ENCODE data around the gene EMP1. TPM values are rescaled to one million over a fixed set of nuclear protein-coding genes. Genes with fewer than 3 reads are reported as not detected.

EMP1 gene
- total RNA-seq, 1 donor from 2014 or later: 226 TPM

DNA sequence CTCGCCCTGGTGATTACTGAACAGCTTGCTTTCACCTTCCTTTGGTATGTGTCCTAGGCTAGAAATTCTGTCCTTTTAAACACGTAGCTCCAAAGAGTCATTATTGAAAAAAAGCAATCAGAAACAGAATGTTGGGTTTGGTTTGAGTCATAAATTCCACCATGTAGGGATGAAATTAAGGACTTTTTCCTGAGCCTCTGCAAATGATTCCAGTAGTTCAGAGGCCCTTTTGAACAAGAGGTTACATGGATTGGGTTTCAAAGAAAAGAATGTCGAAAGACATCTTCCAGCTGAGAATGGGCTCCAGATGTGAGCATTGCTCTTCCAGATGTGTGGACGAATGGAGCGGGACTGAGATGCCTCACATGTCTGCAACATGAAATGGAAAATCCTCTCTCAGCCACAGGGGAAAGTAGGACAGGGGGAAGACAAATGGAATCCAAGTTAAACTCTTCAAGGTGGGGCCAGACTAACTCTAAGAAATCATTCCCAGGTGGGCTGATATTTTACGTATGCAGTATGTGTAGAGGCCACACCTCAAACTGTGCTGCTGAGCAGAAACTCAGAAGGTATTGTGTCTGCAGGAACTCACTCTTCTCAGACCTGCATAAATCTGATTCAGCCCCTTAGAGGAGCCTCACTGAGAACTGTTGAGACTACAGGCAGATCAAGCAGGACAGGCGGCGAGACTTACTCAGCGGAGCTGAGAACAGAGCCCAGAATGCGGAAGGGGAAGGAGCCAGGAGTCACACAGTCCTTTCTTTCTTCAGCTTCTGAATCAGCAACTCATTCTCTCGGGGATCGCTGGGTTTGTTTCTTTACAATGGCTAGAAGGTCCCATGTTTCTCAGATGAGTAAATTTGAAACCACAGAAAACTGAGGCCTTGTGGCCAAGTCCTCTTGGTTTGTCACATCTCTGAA, 23.3 kb upstream of the EMP1 start:
- peak; percentile 93 for DNase-seq

DNA sequence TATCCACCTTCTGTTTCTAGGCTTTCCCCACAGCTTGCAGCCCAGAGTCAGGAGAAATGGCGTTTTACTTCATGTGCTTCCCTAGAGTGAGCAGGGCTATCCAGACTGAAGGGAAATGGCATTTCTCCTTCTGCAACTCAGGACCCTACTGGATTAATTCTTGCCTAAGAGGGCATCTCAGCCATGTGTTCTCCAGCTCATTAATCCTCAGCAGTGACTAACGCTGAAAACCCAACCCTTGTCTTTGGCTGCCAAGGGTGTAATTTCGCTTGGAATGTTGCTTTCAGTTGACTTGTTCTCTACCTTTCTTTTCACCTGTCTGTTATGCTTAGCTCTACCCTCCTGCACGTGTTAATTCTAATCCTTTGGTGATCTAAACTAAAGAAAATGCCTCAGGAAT, 21.0 kb upstream of the EMP1 start:
- peak; percentile 22 for DNase-seq

DNA sequence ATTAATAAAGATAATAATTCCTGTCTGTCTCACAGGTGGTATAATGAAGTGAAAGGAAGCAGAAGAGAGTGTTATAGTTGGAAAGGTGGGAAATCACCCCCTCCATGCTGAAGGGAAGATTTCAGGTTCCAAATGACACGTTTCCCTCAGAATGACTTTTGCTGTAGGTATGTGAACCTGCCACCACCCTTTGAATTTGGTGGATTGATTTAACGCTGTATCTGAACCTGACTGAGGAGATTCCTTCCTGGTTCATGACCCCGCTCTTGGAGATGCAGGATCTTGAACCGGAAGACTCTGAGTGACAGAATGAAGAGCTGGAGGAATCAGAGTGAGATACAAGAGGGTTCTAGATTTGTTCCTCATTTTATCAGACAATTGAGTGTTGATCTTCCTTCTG, 20.3 kb upstream of the EMP1 start:
- no peak for DNase-seq

DNA sequence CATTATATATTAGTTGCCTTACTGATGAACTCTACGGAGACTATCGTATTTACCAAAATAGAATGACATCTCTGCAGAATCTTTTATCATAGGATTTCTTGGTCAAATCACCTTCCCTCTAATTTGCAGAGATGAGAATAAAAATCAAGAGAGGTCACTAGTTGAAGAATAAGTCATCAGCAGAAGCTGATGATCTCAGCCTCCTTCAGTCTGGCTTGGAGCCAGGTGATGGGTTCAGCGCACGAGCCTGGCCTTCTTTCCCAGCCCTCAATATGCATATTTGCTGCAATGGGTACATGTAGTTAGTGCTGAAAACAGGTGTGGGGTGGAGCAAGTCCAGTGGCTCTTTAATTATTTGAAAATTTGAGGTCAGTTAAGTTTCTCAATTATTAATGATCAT, 19.2 kb upstream of the EMP1 start:
- DNase-seq: no peak

DNA sequence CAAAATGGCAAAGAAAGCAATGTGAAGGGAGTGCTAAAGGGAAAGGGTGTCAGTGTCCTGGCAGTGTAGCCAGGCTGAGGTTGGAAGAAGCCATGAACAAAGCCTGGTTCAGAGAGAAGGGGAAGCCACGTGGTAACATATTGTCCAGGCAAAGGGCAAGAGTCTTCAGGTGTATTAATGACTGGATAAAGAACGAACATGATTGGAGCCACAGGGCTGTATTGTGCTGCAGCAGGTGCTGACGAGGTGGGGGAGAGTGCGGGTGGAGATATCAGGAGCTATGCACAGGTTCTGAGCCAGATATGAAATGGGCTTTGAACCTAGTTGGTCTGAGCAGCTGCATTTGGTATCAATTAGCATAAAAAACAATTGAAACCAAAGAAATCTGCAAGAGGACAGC, 18.6 kb upstream of the EMP1 start:
- no peak for DNase-seq

DNA sequence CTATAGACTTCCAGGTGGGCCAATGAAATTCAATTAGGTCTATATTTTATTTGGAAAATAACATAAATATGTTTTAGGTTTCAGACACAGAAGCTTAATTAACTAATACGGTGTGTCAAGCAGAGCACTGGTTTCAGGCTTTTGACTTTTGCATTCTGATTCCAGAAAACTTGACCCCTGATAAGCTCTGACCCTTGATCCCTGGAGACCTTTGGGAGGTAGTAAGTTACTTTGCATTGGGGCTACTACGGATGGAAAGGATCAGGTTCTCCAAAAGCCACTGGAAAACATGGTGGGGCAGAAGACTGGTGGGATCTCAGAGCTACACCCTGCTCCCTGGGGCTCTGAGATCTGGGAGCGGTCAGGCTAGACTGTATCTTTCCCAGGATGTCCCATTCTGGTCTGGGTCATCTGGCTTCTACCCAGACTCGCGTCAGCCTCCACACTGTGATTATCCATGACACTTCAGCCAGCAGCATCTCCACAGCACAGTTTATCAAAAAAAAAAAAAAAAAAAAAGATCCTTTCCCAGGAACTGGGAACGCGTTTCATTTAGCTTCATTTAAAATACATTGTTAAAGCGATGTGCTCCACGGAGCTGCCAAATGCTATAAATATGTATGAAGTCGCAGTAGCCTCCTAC, 17.8 kb upstream of the EMP1 start:
- no peak for DNase-seq

DNA sequence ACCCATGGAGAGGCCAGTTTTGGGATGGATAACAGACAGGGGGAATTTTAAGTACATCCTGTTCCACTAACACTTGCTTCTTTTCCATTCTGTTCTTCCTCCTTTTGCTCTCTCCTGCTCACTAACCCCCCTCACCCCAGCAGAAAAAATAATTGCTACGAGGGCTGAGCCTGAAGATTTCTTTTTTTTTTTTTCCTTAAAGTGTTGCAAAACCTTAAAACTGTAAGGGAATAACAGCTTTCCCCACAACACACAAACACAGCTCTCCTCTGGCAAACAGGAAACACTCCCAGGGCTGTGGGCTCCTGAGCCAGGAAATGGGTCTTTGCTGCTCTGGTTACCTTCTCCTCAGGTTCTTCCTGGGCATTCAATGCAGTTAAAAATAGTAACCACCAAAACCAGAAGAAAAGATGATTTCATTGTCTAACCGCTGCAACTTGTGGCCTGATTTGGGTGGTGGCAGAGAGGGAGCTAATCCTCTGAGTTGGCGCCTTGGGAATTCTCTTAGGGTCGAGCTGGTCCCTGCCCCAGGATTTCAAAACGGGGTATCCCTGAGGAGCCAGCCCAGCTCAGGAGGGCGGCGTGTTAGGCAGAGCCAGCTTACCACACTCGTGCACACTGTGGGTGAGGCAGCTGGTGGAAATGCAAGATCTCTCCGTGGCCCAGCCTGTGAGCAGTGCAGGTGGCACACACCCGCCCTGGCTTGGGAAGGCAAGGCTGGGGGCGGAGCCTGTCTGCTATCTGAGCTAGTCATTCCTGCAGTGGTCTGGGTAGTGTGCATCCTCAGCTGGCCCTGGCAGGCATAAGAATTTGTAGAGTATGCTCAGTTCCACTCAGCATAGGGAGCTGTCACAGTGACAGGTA, 17.1 kb upstream of the EMP1 start:
- peak; percentile 89 for DNase-seq

DNA sequence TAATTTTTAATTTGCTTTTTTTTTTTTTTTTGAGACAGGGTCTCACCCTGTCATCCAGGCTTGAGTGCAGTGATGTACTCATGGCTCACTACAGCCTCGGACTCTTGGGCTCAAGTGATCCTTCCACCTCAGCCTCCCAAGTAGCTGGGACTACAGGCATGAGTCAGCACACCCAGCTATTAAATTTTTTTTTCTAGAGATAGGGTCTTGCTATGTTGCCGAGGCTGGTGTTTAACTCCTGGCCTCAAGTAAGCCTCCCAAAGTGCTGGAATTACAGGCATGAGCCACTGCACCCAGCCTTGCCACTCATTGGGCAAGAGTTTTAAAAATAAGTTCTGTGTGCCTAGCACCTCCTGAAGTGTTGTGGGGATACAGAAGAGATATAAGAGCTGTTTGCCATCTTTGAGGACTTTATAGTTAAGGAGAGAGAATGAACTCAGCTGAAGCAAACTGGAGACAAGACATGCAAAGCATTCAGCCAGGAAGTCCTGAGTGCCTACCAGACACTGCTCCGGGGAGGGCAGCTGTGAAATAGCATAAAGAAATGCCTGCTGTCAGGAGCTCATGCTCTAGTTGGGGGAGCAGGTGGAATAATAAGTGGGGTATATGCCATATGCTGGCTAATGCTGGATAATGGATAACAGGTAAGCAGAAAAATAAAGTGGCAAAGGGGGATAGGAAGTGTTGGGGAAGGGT, 15.0 kb upstream of the EMP1 start:
- DNase-seq: no peak

DNA sequence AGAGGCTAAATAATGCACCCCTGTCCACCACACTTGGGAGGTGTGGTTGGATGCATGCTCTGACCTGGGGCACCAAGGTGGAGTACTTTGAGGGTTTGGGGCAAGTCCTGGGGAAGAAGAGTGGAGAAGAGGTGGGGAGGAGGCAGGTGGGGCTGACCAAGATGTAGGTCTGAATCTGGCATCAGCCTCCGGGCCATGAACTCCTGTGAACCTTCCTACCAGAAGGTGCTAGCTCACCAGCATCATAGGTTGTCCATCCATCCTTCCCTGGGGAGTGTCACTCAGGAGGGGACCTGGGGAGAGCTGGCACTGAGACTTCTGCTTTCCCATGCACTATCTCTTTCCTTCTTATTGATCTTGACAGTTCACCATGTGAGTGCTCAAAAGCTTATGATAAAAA, 13.6 kb upstream of the EMP1 start:
- no peak for DNase-seq

DNA sequence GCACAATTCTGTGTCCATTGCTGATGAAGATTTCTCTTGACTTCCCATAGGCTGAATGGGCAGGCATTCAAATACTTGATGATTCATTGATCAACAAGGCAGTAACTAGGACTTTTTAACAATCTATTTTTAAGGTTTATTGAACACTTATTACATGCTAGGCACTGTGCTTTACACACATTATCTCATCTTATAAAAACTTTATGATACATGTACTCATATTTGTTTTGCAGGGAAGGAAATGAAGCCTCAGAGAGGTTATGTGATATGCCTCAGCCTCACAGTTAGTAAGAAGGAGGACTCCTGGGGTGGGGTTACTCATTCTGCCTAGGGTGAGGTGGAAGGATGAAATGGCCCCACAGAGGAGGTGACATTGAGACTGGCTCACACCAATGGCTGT, 12.9 kb upstream of the EMP1 start:
- no peak for DNase-seq

DNA sequence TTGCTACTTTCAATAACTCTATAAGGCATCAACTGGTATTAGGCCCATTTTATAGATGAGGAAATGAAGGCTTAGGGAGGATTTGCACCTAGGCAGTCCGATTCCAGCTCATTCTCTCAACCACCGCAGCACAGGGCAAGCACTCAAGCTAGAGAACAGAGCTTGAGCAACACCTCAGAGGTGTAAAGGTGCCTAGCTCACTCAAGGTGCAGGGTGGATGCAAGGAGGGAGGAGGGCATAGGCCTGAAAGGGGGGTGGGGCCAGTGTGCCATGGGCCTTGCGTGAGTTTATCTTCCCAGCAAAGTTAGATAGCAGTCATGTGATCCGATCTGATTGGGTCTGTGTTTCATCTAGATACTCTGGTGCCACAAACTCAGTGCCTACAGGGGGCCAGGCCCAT, 10.2 kb upstream of the EMP1 start:
- DNase-seq: no peak

DNA sequence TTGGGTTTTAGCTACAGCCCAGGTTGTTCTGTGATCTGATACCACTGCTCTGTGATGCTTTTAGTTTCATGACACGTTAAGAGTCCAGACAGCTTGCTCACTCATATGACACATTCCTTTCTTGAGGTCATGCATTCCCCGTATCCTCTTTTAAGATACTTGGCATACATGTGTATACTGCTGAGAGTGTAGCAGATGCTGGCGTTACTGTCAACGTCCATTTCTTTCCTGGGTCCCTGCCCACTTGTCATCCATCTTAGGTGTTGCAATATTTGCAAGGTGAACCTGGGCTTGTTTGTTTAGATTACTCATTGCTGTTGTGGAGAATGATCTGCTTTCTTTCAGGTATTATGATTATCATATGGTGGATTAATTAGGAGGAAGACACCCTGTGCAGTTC, 9.1 kb upstream of the EMP1 start:
- peak; percentile 35 for DNase-seq

DNA sequence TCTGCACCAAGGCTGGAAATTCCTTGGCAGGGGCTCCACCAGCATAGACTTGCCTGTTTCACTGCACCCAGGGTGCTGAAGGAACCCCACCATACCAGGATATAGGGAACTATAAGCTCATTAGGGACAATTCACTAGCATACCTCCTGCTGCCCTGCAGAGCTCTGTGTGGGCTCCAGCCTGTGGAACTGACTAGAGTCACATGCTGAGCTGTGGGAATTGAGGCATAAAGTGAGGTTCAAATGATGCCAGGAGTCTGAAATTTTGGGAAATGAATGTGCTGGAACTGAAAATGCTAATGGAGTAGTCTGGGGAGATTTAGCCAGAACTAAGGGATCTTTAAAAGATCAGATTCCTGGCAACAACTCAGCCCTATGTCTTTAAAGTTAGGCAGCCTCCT, 7.3 kb upstream of the EMP1 start:
- DNase-seq: peak; percentile 49

DNA sequence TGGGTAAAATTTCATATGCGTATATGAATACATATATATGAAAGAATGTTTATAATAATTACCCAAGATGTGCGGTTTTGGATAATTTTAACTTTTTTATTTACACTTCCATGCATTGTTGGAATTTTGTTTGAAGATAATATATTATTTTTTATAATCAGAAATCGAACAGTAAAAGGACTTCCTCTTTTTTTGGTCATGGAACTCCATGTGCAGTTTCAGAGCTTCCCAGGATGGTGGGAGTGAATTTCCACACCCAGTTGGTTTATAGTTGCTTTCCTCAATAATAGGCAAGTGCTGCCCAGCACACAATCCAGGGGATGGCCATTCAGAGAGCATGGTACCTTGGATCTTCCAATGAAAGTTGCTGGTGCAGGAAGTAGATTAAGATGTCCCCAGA, 6.3 kb upstream of the EMP1 start:
- no peak for DNase-seq

DNA sequence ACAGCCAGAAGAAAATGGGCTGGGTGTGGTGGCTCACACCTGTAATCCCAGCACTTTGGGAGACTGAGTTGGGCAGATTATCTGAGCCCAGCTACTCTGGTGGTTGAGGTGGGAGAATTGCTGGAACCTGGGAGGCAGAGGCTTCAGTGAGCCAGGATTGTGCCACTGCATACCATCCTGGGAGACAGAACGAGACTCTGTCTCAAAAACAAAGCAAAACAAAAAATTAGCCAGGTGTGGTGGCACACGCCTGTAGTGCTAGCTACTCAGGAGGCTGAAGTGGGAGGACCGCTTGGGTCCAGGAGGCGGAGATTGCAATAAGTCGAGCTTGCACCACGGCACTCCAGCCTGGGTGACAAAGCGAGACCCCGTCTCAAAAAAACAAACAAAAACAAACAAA, 3.8 kb upstream of the EMP1 start:
- no peak for DNase-seq

DNA sequence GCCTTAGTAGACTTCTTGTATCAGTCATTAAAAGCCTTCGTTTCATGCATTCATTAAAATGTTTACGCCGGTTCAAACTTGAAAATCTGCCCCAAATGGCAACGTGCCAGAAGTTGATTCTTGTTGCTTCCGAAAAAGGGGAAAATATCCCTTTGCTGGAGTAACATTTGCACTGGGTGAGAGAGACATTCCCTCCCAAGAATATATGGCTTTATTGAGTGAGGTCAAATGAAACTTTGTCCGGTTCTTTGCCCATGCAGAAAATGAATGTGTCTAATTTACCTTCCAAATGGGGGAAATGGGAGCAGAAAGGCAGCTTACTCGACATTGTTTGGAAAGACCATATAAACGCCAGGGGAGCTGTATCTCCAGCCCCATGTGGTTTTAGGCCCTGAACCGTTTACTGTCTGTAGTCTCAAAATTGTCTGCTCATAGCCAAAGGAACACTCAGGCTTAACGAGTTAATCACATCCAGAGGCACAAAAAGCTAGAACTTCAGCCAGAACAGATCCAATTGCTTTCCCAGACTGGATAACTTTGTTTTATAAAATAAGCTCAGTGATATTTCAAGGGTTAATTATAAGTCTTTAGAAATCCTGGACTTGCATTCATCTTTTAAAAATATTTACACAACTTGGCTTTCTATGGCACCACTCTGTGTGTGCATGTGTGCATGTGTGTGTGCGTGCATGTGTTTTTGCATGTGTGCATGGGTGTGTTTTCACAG, 2.9 kb upstream of the EMP1 start:
- peak; percentile 70 for DNase-seq

DNA sequence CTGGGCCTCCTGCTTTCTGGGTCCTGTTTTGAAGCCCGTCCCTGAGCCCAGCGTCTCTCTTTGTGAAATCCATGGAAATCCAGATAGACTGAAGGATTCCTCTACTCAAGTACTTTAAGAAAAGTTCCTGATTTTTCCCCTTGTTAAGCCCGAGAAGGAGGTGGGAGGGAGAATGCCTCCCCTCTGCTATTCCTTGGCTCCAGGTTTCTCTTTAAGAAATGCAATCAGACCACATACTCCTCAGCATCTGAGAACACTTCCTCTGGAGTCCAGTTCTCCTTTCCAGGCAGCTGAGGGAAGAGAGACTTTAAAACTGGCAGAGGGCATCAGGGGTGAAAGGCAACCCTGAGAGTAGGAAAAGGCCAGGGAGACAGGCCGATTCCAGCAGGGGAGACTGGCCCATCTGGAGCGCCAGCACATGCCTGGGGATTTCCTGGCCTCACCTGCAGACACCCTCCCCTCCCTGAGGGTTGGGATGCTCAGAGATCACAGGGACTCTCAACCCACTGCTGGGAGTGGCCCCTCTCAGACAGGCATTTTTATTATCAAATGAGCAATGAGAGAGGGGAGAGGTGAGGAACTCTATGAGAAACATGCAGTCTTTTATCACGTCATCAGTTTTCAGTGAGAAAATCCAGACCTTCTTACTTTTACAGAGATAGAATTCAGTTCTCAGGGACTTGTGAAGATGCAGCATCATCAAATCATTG, 2.0 kb upstream of the EMP1 start:
- DNase-seq: peak; percentile 54

DNA sequence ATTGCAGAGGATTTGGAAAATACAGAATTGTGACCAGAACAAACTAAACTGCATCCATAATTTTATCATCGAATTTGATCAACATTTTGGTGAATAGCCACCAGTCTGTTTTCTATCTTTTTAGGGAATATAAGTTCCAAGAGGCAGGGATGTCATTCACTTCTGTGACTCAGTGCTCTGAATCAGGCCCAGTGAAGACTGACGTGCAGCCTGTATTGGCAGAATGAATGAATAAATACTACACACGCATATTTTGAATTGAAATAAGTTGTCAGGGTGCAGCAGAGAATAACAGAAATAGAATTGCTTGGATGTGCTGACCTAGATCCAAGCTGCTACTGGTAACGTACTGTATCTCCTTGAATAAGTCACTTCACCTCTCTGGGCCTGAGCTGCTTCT, 1.3 kb upstream of the EMP1 start:
- no peak for DNase-seq

DNA sequence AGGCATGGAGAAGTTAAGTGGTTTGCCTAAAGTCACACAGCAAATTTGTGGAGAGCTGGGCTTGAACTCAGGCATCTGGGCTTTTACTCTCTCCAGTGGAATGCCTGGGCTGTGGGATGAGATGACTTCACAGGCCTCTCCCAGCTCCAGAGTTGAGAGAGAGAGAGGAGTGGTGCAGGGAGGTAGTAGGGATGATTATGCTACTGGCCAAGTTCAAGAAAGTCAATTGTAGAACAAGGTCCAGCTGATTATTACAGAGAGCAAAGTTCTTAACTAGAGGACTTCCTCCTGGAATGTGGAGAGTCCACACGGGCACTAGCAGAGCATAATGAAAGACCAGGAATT, 769 bp upstream of the EMP1 start:
- peak; percentile 28 for DNase-seq

DNA sequence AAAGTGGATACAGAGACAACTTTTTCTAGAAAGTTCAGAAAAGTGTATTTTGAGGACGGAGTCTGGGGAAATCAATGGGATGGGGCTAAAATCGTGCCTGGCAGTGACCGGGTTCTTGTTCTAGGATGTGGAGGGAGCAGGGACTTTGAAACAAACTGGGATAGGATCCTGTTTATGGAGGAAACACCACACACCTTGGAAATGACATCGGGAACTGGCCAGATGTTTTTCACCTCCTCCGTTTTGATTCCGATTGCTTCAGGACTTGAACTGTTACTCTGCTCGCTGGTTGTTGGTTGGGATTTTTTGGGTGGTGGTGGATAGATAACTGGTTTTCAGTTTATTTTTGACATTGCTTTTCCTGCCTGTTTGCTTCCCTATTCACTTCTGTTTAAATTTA, 506 bp downstream of the EMP1 start:
- no peak for DNase-seq

DNA sequence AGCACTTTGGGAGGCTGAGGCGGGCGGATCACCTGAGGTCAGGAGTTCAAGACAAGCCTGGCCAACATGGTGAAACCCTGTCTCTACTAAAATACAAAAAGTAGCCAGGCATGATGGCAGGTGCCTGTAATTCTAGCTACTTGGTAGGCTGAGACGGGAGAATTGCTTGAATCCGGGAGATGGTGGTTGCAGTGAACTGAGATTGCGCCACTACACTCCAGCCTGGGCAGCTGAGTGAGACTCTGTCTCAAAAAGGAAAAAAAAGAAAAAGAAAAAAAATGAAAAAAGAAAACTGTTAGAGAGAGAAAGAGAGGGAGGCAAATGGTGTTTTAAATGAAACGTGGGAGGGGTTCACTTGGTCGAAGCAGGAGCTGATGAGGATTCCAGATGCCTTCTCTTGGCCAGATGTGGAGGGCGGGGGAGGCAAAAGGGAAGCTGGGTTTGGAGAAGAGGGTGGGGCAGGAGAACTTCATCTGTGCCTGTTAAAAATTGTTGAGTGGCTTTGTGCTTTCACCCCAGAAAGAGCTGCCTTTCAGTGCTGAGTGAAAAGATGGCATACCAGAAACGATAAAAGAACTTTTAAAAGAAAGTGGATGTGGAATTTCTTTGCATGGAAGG, 1.1 kb downstream of the EMP1 start:
- peak; percentile 90 for DNase-seq

All from tongue (tissue), 2 donors.